OCI-LY3 (cell line): Measurements from ENCODE around the gene LDOC1.
A peak's percentile ranks its signal among the peaks of the same experiment; 100 is the strongest.
"Not testable (repeated sequence)": the region's sequence is repeated elsewhere in the genome, so short reads cannot be mapped to it uniquely, and the experiment has no call there.

Source experiments
- H2AFZ ChIP-seq: fragments of 200-600, 300-600 bp; shearing (Covaris generic); 2 replicates; pipeline ENCODE4 v1.6.0; 2014; ENCODE audit warnings: antibody characterized with exemption, low read depth, low read length
- H3K27ac ChIP-seq: fragments of 200-600, 300-600 bp; sonication (generic); 2 replicates; pipeline ENCODE4 v1.5.1; 2014; ENCODE audit warnings: mild to moderate bottlenecking, low read length, moderate library complexity, mixed read lengths
- H3K27me3 ChIP-seq: fragments of 200-600, 300-600 bp; sonication (generic); 2 replicates; pipeline ENCODE4 v1.6.1; 2014; ENCODE audit warnings: low read depth, low read length, mixed read lengths
- H3K36me3 ChIP-seq: fragments of 200-600, 300-600 bp; sonication (generic); replicated peaks from 2 replicates; pipeline ENCODE3; 2014; ENCODE audit warnings: low read depth, low read length, mixed read lengths
- H3K4me1 ChIP-seq: fragments of 300-600, 200-600 bp; sonication (generic); 2 replicates; pipeline ENCODE4 v1.6.1; 2014; ENCODE audit warnings: low read length, mixed read lengths
- H3K4me2 ChIP-seq: fragments of 200-600, 300-600 bp; sonication (generic); 2 replicates; pipeline ENCODE4 v1.6.1; 2014; ENCODE audit warnings: low read length, mixed read lengths
- H3K4me3 ChIP-seq: fragments of 300-600, 200-600 bp; sonication (generic); 2 replicates; pipeline ENCODE4 v1.5.1; 2014; ENCODE audit warnings: antibody characterized with exemption, mild to moderate bottlenecking, low read length, moderate library complexity
- H3K79me2 ChIP-seq: fragments of 300-600, 200-600 bp; shearing (Covaris generic); 2 replicates; pipeline ENCODE4 v1.6.1; 2014; ENCODE audit warnings: mild to moderate bottlenecking, low read length, mixed read lengths
- H3K9ac ChIP-seq: fragments of 300-600, 200-600 bp; shearing (Covaris generic); 2 replicates; pipeline ENCODE4 v1.6.0; 2014; ENCODE audit warnings: mild to moderate bottlenecking, low read length, moderate library complexity
- H3K9me3 ChIP-seq: fragments of 200-600, 300-600 bp; shearing (Covaris generic); 2 replicates; pipeline ENCODE4 v1.6.1; 2014; ENCODE audit warnings: low read length, mixed read lengths; ENCODE audit not compliant: insufficient read depth
- H4K20me1 ChIP-seq: fragments of 200-600, 300-600 bp; sonication (generic); 2 replicates; pipeline ENCODE4 v1.6.1; 2016; ENCODE audit warnings: low read length, mixed read lengths; ENCODE audit not compliant: insufficient read depth
- EZH2phosphoT487 ChIP-seq: fragments of 200-600 bp; shearing (Covaris generic); IDR thresholded peaks from 2 replicates; pipeline ENCODE4 v1.6.1; 2018; ENCODE audit warnings: antibody characterized with exemption, mixed run types, low read depth
- TF ChIP-seq, protein P1 (sequence below): fragments of 200-600, 300-600 bp; sonication (generic); IDR thresholded peaks from 2 replicates; pipeline ENCODE4 v1.5.1; 2014; ENCODE audit warnings: antibody characterized with exemption, low read length, low read depth

LDOC1 gene

DNA sequence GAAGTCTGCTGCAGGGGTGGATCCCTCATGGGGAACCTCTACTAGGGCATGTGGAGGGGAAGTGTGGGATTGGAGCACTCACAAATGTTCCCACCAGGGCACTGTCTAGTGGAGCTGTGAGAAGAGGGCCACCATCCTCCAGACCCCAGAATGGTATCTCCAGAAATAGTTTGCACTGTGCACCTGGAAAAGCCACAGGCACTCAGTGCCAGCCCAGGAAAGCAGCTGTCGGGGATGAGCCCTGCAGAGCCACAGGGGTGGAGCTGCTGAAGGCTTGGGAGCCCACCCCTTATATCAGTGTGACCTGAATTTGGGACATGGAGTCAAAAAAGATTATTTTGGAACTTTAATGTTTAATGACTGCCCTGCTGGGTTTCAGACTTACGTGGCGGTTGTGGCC, 25.0 kb upstream of the LDOC1 start:
- H3K4me3 ChIP-seq = no peak overlapping the region
- TF ChIP-seq EZH2phosphoT487 = no peak
- TF ChIP-seq, protein P1, sequence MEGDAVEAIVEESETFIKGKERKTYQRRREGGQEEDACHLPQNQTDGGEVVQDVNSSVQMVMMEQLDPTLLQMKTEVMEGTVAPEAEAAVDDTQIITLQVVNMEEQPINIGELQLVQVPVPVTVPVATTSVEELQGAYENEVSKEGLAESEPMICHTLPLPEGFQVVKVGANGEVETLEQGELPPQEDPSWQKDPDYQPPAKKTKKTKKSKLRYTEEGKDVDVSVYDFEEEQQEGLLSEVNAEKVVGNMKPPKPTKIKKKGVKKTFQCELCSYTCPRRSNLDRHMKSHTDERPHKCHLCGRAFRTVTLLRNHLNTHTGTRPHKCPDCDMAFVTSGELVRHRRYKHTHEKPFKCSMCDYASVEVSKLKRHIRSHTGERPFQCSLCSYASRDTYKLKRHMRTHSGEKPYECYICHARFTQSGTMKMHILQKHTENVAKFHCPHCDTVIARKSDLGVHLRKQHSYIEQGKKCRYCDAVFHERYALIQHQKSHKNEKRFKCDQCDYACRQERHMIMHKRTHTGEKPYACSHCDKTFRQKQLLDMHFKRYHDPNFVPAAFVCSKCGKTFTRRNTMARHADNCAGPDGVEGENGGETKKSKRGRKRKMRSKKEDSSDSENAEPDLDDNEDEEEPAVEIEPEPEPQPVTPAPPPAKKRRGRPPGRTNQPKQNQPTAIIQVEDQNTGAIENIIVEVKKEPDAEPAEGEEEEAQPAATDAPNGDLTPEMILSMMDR = no peak
- H4K20me1 ChIP-seq = no peaks in the 10 kb centered on the region
- H3K9me3 ChIP-seq = no peaks in the 10 kb centered on the region
- H3K27ac ChIP-seq = no peak overlapping the region
- H3K27me3 ChIP-seq = no peaks in the 10 kb centered on the region
- H2AFZ ChIP-seq = no peak overlapping the region
- H3K4me1 ChIP-seq = no peaks in the 10 kb centered on the region
- no peaks in the 10 kb centered on the region for H3K79me2 ChIP-seq
- H3K36me3 ChIP-seq = no peaks in the 10 kb centered on the region
- no peak overlapping the region for H3K4me2 ChIP-seq
- H3K9ac ChIP-seq = no peak overlapping the region

DNA sequence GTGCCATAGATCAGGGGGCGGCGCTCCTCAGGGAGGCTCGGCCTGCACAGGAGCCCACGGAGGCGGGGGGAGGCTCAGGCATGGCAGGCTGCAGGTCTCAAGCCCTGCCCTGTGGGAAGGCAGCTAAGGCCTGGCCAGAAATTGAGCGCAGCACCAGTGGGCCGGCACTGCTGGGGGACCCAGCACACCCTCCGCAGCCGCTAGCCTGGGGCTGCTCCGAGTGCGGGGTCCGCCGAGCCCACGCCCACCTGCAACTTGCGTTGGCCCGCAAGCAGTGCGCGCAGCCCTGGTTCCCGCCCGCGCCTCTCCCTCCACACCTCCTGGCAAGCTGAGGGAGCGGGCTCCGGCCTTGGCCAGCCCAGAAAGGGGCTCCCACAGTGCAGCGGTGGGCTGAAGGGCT, 11.6 kb upstream of the LDOC1 start:
- not testable (repeated sequence) for H3K9me3 ChIP-seq, H3K27ac ChIP-seq, H2AFZ ChIP-seq, H3K9ac ChIP-seq, H3K4me1 ChIP-seq, H3K79me2 ChIP-seq, H3K4me3 ChIP-seq, H3K36me3 ChIP-seq, H4K20me1 ChIP-seq, H3K4me2 ChIP-seq, H3K27me3 ChIP-seq

DNA sequence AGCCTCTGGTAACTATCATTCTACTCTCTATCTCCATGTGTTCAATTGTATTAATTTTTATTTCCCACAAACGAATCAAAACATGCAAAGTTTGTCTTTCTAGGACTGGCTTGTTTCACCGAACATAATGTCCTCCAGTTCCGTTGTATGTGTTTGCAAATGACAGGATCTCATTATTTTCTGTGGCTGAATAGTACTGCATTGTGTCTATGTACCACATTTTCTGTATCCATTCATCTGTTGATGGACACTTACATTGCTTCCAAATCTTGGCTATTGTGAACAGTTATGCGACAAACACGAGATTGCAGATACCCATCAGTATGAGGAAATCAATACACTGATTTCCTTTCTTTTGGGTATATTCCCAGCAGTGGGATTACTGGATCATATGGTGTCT, 8.4 kb upstream of the LDOC1 start:
- TF ChIP-seq, protein P1 = no peak
- no peak for TF ChIP-seq EZH2phosphoT487
- H3K9ac ChIP-seq = no peak overlapping the region

DNA sequence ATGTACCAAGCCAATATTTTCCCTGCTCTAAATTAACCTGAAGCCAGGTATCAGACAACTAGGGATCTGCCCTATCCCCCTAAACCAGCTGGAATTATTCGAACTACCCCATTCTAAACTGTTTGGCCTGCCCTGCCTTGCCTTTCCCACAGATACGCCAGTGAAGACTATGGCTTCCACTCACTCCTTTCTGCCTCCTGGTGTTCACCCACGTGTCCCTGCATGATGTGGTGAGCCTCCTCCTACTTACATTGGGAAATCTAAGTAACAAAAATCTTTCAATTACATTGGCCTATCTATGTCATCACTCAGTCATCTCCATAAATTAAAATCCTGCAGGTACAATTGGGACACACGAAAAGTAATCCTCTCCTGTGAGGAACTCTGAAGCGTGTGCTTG, 6.1 kb upstream of the LDOC1 start:
- no peak overlapping the region for H3K9ac ChIP-seq
- H3K9me3 ChIP-seq = no peaks in the 10 kb centered on the region
- peaks cover 9% of the 10 kb centered on the region; the same call in 1 of the 2 replicates for H3K4me1 ChIP-seq
- H3K4me2 ChIP-seq = no peak overlapping the region
- H2AFZ ChIP-seq = no peak overlapping the region
- no peaks in the 10 kb centered on the region for H3K79me2 ChIP-seq
- H4K20me1 ChIP-seq = no peaks in the 10 kb centered on the region
- no peaks in the 10 kb centered on the region for H3K27me3 ChIP-seq
- no peak for TF ChIP-seq EZH2phosphoT487
- no peaks in the 10 kb centered on the region for H3K36me3 ChIP-seq
- no peak overlapping the region for H3K27ac ChIP-seq
- H3K4me3 ChIP-seq = no peak overlapping the region

More for the DNA sequence above, 8.4 kb upstream of the LDOC1 start:
- no peak overlapping the region for H3K4me3 ChIP-seq
- H3K79me2 ChIP-seq = no peaks in the 10 kb centered on the region
- no peak overlapping the region for H2AFZ ChIP-seq
- H3K9me3 ChIP-seq = no peaks in the 10 kb centered on the region
- H3K36me3 ChIP-seq = no peaks in the 10 kb centered on the region
- no peaks in the 10 kb centered on the region for H4K20me1 ChIP-seq
- H3K4me1 ChIP-seq = peaks cover 8% of the 10 kb centered on the region; the same call in 1 of the 2 replicates
- H3K27me3 ChIP-seq = no peaks in the 10 kb centered on the region
- no peak overlapping the region for H3K4me2 ChIP-seq
- H3K27ac ChIP-seq = no peak overlapping the region

DNA sequence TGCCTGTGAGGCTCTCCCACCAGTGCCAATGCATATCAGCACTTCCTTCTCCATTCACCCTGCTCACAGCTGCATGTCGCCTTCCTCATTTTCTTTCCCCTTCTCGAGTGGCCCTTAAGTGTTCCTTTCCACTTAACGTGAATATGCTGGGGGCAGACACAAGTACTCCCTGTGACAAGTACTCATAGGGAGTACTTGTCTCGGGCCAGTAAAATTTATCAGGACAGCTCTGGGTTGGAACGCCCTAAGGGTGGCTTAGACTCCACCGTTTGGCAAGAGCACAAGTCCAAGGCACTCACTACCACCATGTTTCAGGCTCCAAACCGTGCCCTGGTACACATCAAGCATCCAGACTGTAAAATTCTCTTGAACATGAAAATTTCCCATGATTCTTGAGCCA, 3.9 kb upstream of the LDOC1 start:
- H3K27me3 ChIP-seq = no peaks in the 10 kb centered on the region
- H2AFZ ChIP-seq = peak overlapping the region; percentile 70; the same call in 1 of the 2 replicates
- peaks cover 9% of the 10 kb centered on the region; the same call in 1 of the 2 replicates for H3K4me1 ChIP-seq
- H3K27ac ChIP-seq = no peak overlapping the region
- no peak overlapping the region for H3K4me3 ChIP-seq
- no peak for TF ChIP-seq EZH2phosphoT487
- TF ChIP-seq, protein P1 = no peak
- no peaks in the 10 kb centered on the region for H3K9me3 ChIP-seq
- peak overlapping the region; percentile 26; the same call in 1 of the 2 replicates for H3K4me2 ChIP-seq
- H4K20me1 ChIP-seq = no peaks in the 10 kb centered on the region
- H3K79me2 ChIP-seq = no peaks in the 10 kb centered on the region
- no peaks in the 10 kb centered on the region for H3K36me3 ChIP-seq
- H3K9ac ChIP-seq = no peak overlapping the region
